ENCODE results near the gene S100A5. TPM values are rescaled to one million over a fixed set of nuclear protein-coding genes. Genes with fewer than 3 reads are reported as not detected.

S100A5 gene
- total and polyA plus RNA-seq, 10 of the 15 experiments (the other 5 are each of a cell fraction or from before 2014, with no cell fraction given): 0.47 to 0.75 (median 0.56) TPM; not detected in 6

DNA sequence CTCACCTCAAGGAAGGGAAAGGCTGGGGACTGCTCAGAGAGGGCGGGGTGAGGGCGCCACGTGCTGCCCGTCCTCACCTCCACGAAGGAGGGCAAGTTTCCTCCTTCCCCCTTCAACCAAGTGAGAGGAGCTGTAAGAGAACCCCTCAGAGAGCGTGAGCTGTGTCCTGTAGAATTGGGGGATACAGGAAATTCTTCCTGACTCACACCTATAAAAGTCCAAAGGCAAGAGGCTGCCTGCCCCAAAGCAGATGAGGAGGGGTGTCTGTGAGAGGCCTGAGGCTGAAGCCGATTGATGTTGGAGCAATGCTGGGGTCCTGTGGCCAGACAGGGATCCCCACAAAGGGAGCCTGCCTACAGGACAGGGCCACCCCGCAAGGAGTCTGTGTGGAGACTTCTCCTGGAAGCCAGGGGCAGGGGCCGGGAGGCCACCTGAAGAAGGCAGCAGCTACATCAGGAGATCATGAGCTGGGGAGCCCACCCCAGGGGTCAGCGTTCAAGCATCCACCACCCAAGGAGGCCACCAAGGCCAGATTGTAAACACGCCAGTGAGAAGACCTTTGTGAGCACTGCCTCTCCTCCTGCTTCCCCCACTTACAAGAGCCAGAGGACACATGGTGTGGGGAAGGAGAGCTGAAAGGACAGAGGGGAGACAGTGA, 32.7 kb downstream of the S100A5 start:
- no peaks in the 10 kb centered on the region for H3K9me3 ChIP-seq (replicated peaks; ENCODE audit: control insufficient read depth, insufficient read depth, low read length)
- WGBS (ENCODE audit: insufficient coverage, insufficient replicate concordance, low lambda C conversion rate, missing lambda C conversion rate): 38% methylated on average over 11 of the region's 11 CpGs
- no peaks in the 10 kb centered on the region for H3K27me3 ChIP-seq (replicated peaks in 1 of 2; ENCODE audit: control insufficient read depth in 2 of 2, insufficient read depth in 2 of 2, low read length in 1 of 2)
- DNase-seq (ENCODE audit: low read depth, low spot score) (no peak), FAIRE-seq (no peak), ATAC-seq (no peak)
- H3K9ac ChIP-seq (ENCODE audit: control insufficient read depth, insufficient read depth, low read length): no peak overlapping the region
- ChIA-PET CTCF (interaction anchor here (0.9 to 7.3 kb wide), 11 partner anchors 10 to 155 kb away, joined by 3 to 191 read pairs (median 4); partner anchors contain the start of genes S100A13 and S100A4), RAD21 (ENCODE audit: unreplicated experiment) (interaction anchor here (1.2 to 4.5 kb wide), 2 partner anchors 27 to 61 kb away, joined by 3 to 59 read pairs; partner anchors contain the start of gene S100A6), POLR2A (no interaction called here), SMC1A (ENCODE audit: uncharacterized antibody, unreplicated experiment) (interaction anchor here (0.9 to 1.0 kb wide), 3 partner anchors 13 to 60 kb away, joined by 3 read pairs; no protein-coding TSS in a partner anchor)
- no peaks in the 10 kb centered on the region for H3K4me1 ChIP-seq (ENCODE audit: control insufficient read depth, insufficient read depth, low read length)
- no TSS peak for BruUV-seq (replicated peaks)
- no peaks in the 10 kb centered on the region for H3K36me3 ChIP-seq (ENCODE audit: control insufficient read depth in 2 of 2, insufficient read depth in 2 of 2, low read length in 1 of 2)
- in situ Hi-C loops (cut with MboI): loop anchor here (5.0 to 10.0 kb wide), 2 partner anchors 54 to 487 kb away; partner anchors contain the start of gene RPS27
- no peak overlapping the region for H3K4me3 ChIP-seq
- H4K20me1 ChIP-seq (ENCODE audit: control insufficient read depth, insufficient read depth): no peaks in the 10 kb centered on the region
- no peak overlapping the region for H3K27ac ChIP-seq (ENCODE audit: control insufficient read depth, insufficient read depth)
- H3K79me2 ChIP-seq (ENCODE audit: control insufficient read depth, insufficient read depth, low read length): no peaks in the 10 kb centered on the region
- no peak overlapping the region for H3K4me2 ChIP-seq (ENCODE audit: control insufficient read depth, insufficient read depth)
- intact Hi-C loops (cut with micrococcal nuclease; ENCODE audit: unreplicated experiment): no loop called here
- no peak for TF ChIP-seq HDAC2 (IDR thresholded peaks at IDR 0.05)
- no peak for TF ChIP-seq SREBF2 (IDR thresholded peaks at IDR 0.05; ENCODE audit: low read length)
- no peak for TF ChIP-seq YY1 (IDR thresholded peaks at IDR 0.05; ENCODE audit: low read depth, low read length)
- no peak for TF ChIP-seq TARDBP (IDR thresholded peaks at IDR 0.05; ENCODE audit: borderline replicate concordance)
- no peak for TF ChIP-seq POU2F2 (IDR thresholded peaks at IDR 0.05; ENCODE audit: borderline replicate concordance, low read depth, low read length)
- TF ChIP-seq MEF2A (IDR thresholded peaks at IDR 0.05; ENCODE audit: insufficient read depth, low read depth, low read length): no peak
- TF ChIP-seq TAF1 (IDR thresholded peaks at IDR 0.05; ENCODE audit: borderline replicate concordance, low read depth, low read length): no peak
- TF ChIP-seq BACH1 (IDR thresholded peaks at IDR 0.05; ENCODE audit: borderline replicate concordance): no peak
- TF ChIP-seq, protein P1, sequence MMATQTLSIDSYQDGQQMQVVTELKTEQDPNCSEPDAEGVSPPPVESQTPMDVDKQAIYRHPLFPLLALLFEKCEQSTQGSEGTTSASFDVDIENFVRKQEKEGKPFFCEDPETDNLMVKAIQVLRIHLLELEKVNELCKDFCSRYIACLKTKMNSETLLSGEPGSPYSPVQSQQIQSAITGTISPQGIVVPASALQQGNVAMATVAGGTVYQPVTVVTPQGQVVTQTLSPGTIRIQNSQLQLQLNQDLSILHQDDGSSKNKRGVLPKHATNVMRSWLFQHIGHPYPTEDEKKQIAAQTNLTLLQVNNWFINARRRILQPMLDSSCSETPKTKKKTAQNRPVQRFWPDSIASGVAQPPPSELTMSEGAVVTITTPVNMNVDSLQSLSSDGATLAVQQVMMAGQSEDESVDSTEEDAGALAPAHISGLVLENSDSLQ (IDR thresholded peaks at IDR 0.05): no peak
- TF ChIP-seq POLR2AphosphoS5 (IDR thresholded peaks at IDR 0.05; ENCODE audit: low read length): no peak
- no peak for TF ChIP-seq EGR1 (IDR thresholded peaks at IDR 0.05; ENCODE audit: borderline replicate concordance in 1 of 2, low read depth in 2 of 2, low read length in 2 of 2)
- TF ChIP-seq ZZZ3 (IDR thresholded peaks at IDR 0.05; ENCODE audit: control insufficient read depth, insufficient read length, low read depth): no peak
- no peak for TF ChIP-seq HDGF (IDR thresholded peaks at IDR 0.05)
- no peak for TF ChIP-seq KLF5 (IDR thresholded peaks at IDR 0.05; ENCODE audit: partially characterized antibody)
- no peak overlapping the region for H2AFZ ChIP-seq (ENCODE audit: control insufficient read depth, low read depth, low read length)

All from GM12878 (cell line).